Measurements from ENCODE around the gene DLAT.
A peak's percentile ranks its signal among the peaks of the same experiment; 100 is the strongest.
"Not testable (repeated sequence)": the region's sequence is repeated elsewhere in the genome, so short reads cannot be mapped to it uniquely, and the experiment has no call there.

Gene DLAT

GRCh38 chr11:112024773-112025678, at the start of gene DLAT:
Gene DLAT (plus strand): TSS chr11:112025408. CDS start chr11:112025473, 65 bp downstream.
- DNase-seq (ENCODE audit: low read depth in 2 of 2, low spot score in 1 of 2) = peak; percentile 56 to 65

DNA sequence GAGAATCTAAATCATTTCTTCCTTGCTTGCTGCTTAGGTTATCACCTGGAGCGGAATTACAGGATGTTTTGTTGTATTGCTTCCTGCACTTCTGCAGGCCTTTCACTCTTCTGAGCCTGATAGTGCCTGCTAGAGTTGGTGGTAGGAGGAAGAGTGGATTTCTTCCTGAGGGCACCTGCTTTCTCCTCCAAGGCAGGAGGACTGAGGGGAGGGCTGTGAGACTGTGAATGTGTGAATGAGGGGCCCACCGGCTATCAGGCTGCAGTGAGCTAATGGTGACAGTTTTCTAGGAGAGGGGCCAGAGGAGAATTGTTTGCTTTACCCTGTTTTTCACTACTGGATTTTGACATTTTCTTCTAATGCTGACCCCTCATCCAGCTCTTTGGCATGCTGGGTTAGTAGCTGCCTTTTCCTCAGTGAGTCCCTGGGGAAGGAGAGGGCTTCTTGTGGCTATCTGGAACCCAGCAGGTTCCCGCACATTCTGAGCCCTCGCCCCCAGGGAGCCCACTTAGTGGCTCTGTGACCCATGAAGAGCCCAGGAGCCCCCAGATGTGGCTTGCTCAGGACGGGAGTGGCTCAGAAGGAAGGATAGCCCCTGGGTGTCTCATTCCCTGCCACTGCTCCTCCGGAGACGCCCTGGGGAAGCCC, 49.0 kb upstream of the DLAT start:
- DNase-seq (ENCODE audit: low read depth in 2 of 2, low spot score in 1 of 2) = no peak

GRCh38 chr11:111976767-111977145, 48.5 kb upstream of the DLAT start:
- no peak for DNase-seq (ENCODE audit: low read depth in 2 of 2, low spot score in 1 of 2)

DNA sequence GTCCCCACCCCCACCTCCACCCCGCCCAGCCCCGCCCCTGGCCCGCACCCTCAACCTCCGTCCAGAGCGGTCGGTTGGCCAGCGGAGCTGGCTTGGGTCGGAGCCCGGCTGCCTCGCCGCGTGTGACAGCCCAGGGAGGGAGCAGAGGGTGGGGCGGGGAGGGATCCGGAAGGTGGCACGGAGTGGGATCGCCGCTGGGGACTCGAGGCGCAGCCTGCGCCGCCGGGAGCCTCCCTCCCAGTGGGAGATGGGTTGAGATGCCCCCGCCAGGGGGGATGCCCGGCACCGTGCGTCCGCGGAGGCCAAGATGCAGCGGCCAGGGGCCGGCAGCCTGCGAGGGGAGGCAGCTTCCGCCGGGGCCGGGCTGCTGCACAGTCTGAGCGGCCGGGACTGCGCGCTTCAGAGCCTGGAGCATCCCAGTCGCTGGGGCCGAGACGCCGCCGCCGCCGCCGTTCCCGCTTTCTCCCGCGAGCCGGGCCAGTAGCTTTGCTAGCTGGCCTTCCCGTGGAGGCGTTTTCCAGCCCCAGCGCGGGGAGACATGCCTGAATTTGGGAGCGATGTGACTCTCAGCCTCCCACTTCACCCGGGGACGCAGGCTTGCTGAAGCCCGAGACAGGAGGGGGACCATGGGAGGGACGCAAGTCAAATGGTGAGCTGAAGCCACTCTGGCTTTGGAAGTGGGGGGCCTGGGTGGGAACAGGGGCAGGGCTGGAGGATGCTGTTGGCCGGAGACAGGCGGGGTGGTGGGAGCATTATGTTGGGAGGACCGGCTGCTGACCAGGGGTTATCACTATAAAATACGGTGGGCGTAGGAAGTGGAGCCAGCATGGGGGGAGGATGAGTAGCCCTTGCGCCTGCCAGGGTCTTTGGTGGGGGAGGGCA, 47.8 kb upstream of the DLAT start:
- no peak for DNase-seq (ENCODE audit: low read depth in 2 of 2, low spot score in 1 of 2)

DNA sequence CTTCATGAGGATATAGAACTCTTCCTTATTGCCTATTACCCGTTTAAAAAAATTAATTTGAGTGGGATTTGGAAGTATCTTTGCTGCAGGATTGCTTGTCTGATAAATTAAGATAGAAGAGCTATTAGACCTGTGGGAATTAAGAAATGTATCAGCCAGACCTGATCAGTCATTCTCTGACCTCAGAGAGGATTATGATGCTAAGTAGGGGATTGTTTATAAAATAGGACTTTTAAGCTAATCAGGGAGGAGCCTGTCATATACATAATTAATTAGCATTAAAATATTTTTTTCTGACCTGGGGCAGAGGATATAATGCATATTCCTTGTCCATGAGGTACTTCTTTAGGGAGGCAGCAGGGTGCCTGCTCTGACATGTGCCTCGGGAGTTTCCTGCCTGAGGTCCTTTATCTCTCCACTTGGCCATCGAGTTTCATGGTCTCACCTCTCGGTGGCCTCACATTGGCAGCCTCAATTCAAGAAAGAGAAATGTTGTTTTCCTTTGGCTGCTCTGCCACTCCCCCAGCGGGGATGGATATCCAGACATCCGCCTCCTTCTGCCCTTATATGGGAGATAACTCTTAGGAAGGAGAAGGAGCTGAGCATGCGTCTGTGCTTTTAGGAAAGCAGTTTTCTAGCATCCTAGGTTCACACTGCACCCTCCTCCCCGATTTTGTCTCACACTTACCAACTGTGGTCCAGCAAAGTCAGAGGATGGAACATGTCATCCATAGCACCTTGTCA, 47.0 kb upstream of the DLAT start:
- DNase-seq (ENCODE audit: low read depth in 2 of 2, low spot score in 1 of 2) = no peak

- no peak for DNase-seq (ENCODE audit: low read depth in 2 of 2, low spot score in 1 of 2)
Observed at GRCh38 chr11:111980062-111980461, 45.1 kb upstream of the DLAT start.

GRCh38 chr11:111981270-111981669, 43.9 kb upstream of the DLAT start:
- DNase-seq (ENCODE audit: low read depth in 2 of 2, low spot score in 1 of 2) = no peak

DNA sequence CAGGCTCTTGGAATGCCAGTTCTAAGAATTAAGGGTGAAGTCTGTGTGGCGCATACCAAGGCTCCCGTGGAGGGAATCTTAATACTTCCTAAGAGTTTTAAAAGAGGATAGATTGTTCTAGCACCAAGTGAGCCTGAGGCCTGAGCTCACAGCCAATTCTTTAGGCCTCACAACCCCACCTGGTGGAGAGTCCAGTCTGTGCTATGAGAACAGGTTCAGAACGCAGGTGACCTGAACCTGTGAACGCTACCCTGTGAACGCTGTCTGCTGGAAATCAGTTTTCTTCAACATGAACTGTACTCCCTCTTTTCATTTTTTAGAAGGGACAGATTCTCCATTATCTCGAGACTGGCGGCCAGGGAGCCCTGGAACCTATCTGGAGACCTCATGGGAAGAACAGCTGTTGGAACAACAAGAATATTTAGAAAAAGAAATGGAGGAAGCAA, 43.2 kb upstream of the DLAT start:
- peak; percentile 9 to 26 for DNase-seq (ENCODE audit: low read depth in 2 of 2, low spot score in 1 of 2)

DNA sequence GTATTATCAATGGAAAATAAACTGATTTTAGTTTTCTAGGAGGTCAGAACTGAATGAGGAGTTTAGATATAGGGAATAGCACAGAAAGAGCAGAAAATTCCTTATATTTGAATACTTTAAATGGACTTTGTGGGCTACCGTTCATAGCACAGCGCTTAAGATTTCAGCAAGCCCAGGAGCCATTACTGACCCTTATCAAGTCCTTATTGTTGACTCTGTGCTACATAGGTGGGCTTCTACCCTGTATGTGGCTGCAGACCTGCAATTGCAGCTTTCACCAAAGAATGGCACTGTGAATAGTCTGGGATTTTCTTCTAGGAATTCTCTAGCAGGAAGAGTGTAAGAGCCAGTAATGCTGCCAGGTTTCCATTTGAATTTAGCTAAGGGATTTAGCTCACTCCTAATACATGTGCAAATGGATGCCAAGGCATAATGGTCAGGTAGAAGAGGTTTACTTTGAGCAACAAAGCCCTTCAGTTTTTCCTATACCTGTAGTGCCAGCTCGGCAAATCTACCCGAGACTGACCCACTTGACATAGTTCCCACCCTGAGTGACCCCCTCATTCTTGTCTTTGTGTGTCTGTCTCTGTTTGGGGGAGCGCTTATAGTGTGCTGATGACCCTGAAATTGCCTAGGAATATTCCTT, 42.5 kb upstream of the DLAT start:
- DNase-seq (ENCODE audit: low read depth in 2 of 2, low spot score in 1 of 2) = no peak

- no peak for DNase-seq (ENCODE audit: low read depth in 2 of 2, low spot score in 1 of 2)
Observed at GRCh38 chr11:111983187-111983986, 41.8 kb upstream of the DLAT start.

GRCh38 chr11:111986589-111986988, 38.6 kb upstream of the DLAT start:
- no peak for DNase-seq (ENCODE audit: low read depth in 2 of 2, low spot score in 1 of 2)

GRCh38 chr11:111990381-111990780, 34.8 kb upstream of the DLAT start:
- no peak for DNase-seq (ENCODE audit: low read depth in 2 of 2, low spot score in 1 of 2)

GRCh38 chr11:111992206-111992855, 32.9 kb upstream of the DLAT start:
- no peak for DNase-seq (ENCODE audit: low read depth in 2 of 2, low spot score in 1 of 2)

- DNase-seq (ENCODE audit: low read depth in 2 of 2, low spot score in 1 of 2) = no peak
Observed at GRCh38 chr11:111996129-111996528, 29.1 kb upstream of the DLAT start.

DNA sequence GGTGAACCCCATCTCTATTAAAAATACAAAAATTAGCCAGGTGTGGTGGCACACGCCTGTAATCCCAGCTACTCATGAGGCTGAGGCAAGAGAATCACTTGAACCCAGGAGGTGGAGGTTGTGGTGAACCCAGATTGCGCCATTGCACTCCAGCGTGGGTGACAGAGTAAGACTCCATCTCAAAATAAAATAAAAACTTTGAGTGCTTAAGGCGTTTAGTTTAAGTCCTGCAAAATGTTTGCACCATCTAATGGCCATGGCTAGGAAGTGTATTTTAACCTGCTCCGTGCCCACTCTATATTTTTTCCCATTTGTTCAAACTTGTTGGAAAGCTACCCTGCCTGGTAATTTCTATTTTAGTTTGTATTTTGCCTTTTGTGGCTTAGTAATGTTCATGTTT, 28.5 kb upstream of the DLAT start:
- DNase-seq (ENCODE audit: low read depth in 2 of 2, low spot score in 1 of 2) = not testable (repeated sequence)

DNA sequence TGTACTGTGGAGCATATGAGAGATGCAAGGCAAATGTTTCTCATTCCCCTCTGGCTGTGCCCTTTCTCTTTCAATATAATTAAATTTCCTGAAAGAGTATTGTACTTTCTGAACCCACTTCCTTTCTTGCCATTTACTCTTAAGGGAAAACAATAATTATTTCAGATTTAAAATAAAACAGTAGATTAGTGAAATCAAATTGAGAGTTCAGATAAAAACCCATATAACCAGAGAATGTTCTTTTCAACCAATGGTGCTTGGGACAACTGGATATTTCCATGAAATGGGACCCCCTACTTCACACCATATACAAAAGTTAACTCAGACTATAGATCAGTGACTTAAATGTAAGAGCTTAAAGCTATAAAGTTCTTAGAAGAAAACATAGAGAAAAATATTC, 26.1 kb upstream of the DLAT start:
- no peak for DNase-seq (ENCODE audit: low read depth in 2 of 2, low spot score in 1 of 2)

DNA sequence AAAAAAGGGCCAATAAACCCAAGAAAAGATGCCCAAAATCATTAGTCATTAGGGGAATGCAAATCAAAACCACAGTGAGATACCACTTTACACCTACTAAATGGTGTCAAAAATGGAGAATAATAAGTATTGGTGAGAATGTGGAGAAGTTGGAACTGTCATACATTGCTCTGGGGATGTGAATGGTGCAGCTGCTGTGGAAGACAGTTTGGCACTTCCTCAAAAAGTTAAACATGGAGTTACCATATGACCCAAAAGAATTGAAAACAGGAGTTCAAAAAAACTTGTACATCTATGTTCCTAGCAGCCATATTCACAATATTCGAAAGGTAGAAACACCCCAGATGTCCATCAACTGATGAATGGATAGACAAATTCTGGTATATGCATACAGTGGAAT, 24.5 kb upstream of the DLAT start:
- DNase-seq (ENCODE audit: low read depth in 2 of 2, low spot score in 1 of 2) = no peak

GRCh38 chr11:112002491-112003216, 22.6 kb upstream of the DLAT start:
- no peak for DNase-seq (ENCODE audit: low read depth in 2 of 2, low spot score in 1 of 2)
